Activated naive CD4-positive, alpha-beta T cell treated with anti-CD3 and anti-CD28 coated beads, Interleukin-2, amount 50 U/mL, for 24 hours (primary cell): Measurements from ENCODE around the gene TRIM66.
"Not testable (repeated sequence)": the region's sequence is repeated elsewhere in the genome, so short reads cannot be mapped to it uniquely, and the experiment has no call there.

Experiments
- H3K27ac Mint-ChIP-seq: one replicate; pipeline ENCODE4 v1.8.0; 2021; ENCODE audit warnings: mild to moderate bottlenecking, mixed read lengths
- H3K27me3 Mint-ChIP-seq: one replicate; pipeline ENCODE4 v1.8.0; 2021; ENCODE audit warnings: mixed read lengths
- H3K36me3 Mint-ChIP-seq: one replicate; pipeline ENCODE4 v1.8.0; 2021; ENCODE audit warnings: mixed read lengths
- H3K4me1 Mint-ChIP-seq: one replicate; pipeline ENCODE4 v1.8.0; 2021; ENCODE audit warnings: mixed read lengths
- H3K4me3 Mint-ChIP-seq: one replicate; pipeline ENCODE4 v1.8.0; 2021; ENCODE audit warnings: mild to moderate bottlenecking, mixed read lengths
- H3K9me3 Mint-ChIP-seq: one replicate; pipeline ENCODE4 v1.8.0; 2021; ENCODE audit warnings: mixed read lengths

Gene TRIM66

GRCh38 chr11:8685820-8686219 lies 3.4 kb upstream of the TRIM66 start:
- Mint-ChIP-seq H3K27ac (peak overlapping the region; percentile 85), H3K27me3 (no peaks in the 10 kb centered on the region), H3K36me3 (peaks cover 40% of the 10 kb centered on the region), H3K4me3 (peak overlapping the region; percentile 99), H3K4me1 (peaks cover 55% of the 10 kb centered on the region), H3K9me3 (peaks cover 1% of the 10 kb centered on the region)

- Mint-ChIP-seq H3K4me3 (peak overlapping the region; percentile 99), H3K4me1 (peaks cover 59% of the 10 kb centered on the region), H3K27me3 (no peaks in the 10 kb centered on the region), H3K36me3 (peaks cover 43% of the 10 kb centered on the region), H3K27ac (peak overlapping the region; percentile 85), H3K9me3 (peaks cover 5% of the 10 kb centered on the region)
These were observed 2.8 kb upstream of the TRIM66 start for GRCh38 chr11:8685306-8685705.

- Mint-ChIP-seq H3K36me3 (peaks cover 43% of the 10 kb centered on the region), H3K27me3 (no peaks in the 10 kb centered on the region), H3K4me1 (peaks cover 55% of the 10 kb centered on the region), H3K4me3 (peak overlapping the region; percentile 99), H3K27ac (peak overlapping the region; percentile 99), H3K9me3 (peaks cover 5% of the 10 kb centered on the region)
These were observed 2.3 kb upstream of the TRIM66 start for GRCh38 chr11:8684600-8685290.

GRCh38 chr11:8683115-8683807 lies 796 bp upstream of the TRIM66 start:
- H3K4me3 Mint-ChIP-seq, result peak overlapping the region; percentile 99
- H3K9me3 Mint-ChIP-seq, result peaks cover 5% of the 10 kb centered on the region
- peaks cover 41% of the 10 kb centered on the region for H3K36me3 Mint-ChIP-seq
- H3K4me1 Mint-ChIP-seq, result peaks cover 41% of the 10 kb centered on the region
- peak overlapping the region; percentile 99 for H3K27ac Mint-ChIP-seq
- no peaks in the 10 kb centered on the region for H3K27me3 Mint-ChIP-seq

- peaks cover 35% of the 10 kb centered on the region for H3K4me1 Mint-ChIP-seq
- peaks cover 5% of the 10 kb centered on the region for H3K9me3 Mint-ChIP-seq
- H3K4me3 Mint-ChIP-seq, result peak overlapping the region; percentile 99
- H3K36me3 Mint-ChIP-seq, result peaks cover 37% of the 10 kb centered on the region
- H3K27ac Mint-ChIP-seq, result peak overlapping the region; percentile 99
- H3K27me3 Mint-ChIP-seq, result no peaks in the 10 kb centered on the region
These were observed 595 bp downstream of the TRIM66 start for GRCh38 chr11:8681837-8682302.

- Mint-ChIP-seq H3K4me3 (no peak overlapping the region), H3K27ac (no peak overlapping the region), H3K4me1 (peaks cover 14% of the 10 kb centered on the region), H3K27me3 (no peaks in the 10 kb centered on the region), H3K9me3 (peaks cover 5% of the 10 kb centered on the region), H3K36me3 (peaks cover 18% of the 10 kb centered on the region)
These were observed 3.5 kb downstream of the TRIM66 start for GRCh38 chr11:8679006-8679405.

GRCh38 chr11:8676458-8676857 lies 6.0 kb downstream of the TRIM66 start:
- Mint-ChIP-seq H3K36me3 (peaks cover 12% of the 10 kb centered on the region), H3K4me3 (no peak overlapping the region), H3K4me1 (peaks cover 9% of the 10 kb centered on the region), H3K27me3 (no peaks in the 10 kb centered on the region), H3K27ac (no peak overlapping the region), H3K9me3 (peaks cover 5% of the 10 kb centered on the region)

- Mint-ChIP-seq H3K4me3 (no peak overlapping the region), H3K27me3 (no peaks in the 10 kb centered on the region), H3K27ac (no peak overlapping the region), H3K36me3 (peaks cover 10% of the 10 kb centered on the region), H3K9me3 (no peaks in the 10 kb centered on the region), H3K4me1 (no peaks in the 10 kb centered on the region)
These were observed 7.6 kb downstream of the TRIM66 start for GRCh38 chr11:8674859-8675258.

- Mint-ChIP-seq H3K27ac (no peak overlapping the region), H3K27me3 (no peaks in the 10 kb centered on the region), H3K9me3 (no peaks in the 10 kb centered on the region), H3K36me3 (peaks cover 12% of the 10 kb centered on the region), H3K4me3 (no peak overlapping the region), H3K4me1 (no peaks in the 10 kb centered on the region)
These were observed 10.1 kb downstream of the TRIM66 start for GRCh38 chr11:8672346-8672745.

- H3K27ac Mint-ChIP-seq, result no peak overlapping the region
- H3K4me1 Mint-ChIP-seq, result no peaks in the 10 kb centered on the region
- H3K27me3 Mint-ChIP-seq, result no peaks in the 10 kb centered on the region
- H3K36me3 Mint-ChIP-seq, result peaks cover 16% of the 10 kb centered on the region
- H3K9me3 Mint-ChIP-seq, result no peaks in the 10 kb centered on the region
- no peak overlapping the region for H3K4me3 Mint-ChIP-seq
These were observed 10.8 kb downstream of the TRIM66 start for GRCh38 chr11:8671651-8672062.

- Mint-ChIP-seq H3K27me3 (no peaks in the 10 kb centered on the region), H3K4me3 (no peak overlapping the region), H3K9me3 (no peaks in the 10 kb centered on the region), H3K4me1 (no peaks in the 10 kb centered on the region), H3K36me3 (peaks cover 19% of the 10 kb centered on the region), H3K27ac (no peak overlapping the region)
These were observed 11.3 kb downstream of the TRIM66 start for GRCh38 chr11:8671193-8671612.

GRCh38 chr11:8670081-8670480 lies 12.4 kb downstream of the TRIM66 start:
- H3K27me3 Mint-ChIP-seq, result not testable (repeated sequence)

GRCh38 chr11:8665222-8665621 lies 17.2 kb downstream of the TRIM66 start:
- Mint-ChIP-seq H3K36me3 (peaks cover 16% of the 10 kb centered on the region), H3K9me3 (no peaks in the 10 kb centered on the region), H3K4me3 (no peak overlapping the region), H3K27me3 (no peaks in the 10 kb centered on the region), H3K27ac (no peak overlapping the region), H3K4me1 (no peaks in the 10 kb centered on the region)

More at GRCh38 chr11:8670081-8670480, 12.4 kb downstream of the TRIM66 start:
- H3K4me1 Mint-ChIP-seq, H3K4me3 Mint-ChIP-seq, H3K9me3 Mint-ChIP-seq, H3K27ac Mint-ChIP-seq: not testable (repeated sequence)
- H3K36me3 Mint-ChIP-seq, result peaks cover 19% of the 10 kb centered on the region

- Mint-ChIP-seq H3K4me1 (no peaks in the 10 kb centered on the region), H3K27ac (peak overlapping the region; percentile 10), H3K27me3 (no peaks in the 10 kb centered on the region), H3K9me3 (no peaks in the 10 kb centered on the region), H3K4me3 (no peak overlapping the region), H3K36me3 (peaks cover 8% of the 10 kb centered on the region)
These were observed 21.3 kb downstream of the TRIM66 start for GRCh38 chr11:8661001-8661795.

GRCh38 chr11:8658321-8659057 lies 24.0 kb downstream of the TRIM66 start:
- peaks cover 8% of the 10 kb centered on the region for H3K36me3 Mint-ChIP-seq
- H3K4me1 Mint-ChIP-seq, result no peaks in the 10 kb centered on the region
- H3K27ac Mint-ChIP-seq, result no peak overlapping the region
- H3K4me3 Mint-ChIP-seq, result no peak overlapping the region
- no peaks in the 10 kb centered on the region for H3K9me3 Mint-ChIP-seq
- no peaks in the 10 kb centered on the region for H3K27me3 Mint-ChIP-seq
